ENCODE data around the gene DRD2. TPM values are rescaled to one million over a fixed set of nuclear protein-coding genes. Genes with fewer than 3 reads are reported as not detected.

DRD2 gene
- total and polyA plus RNA-seq, 9 donors, result 0.02 to 1.0 (median 0.25) TPM; not detected in 2

- Histone ChIP-seq H3K4me1 (ENCODE audit: insufficient read depth) (no peaks in the 10 kb centered on the region), H3K27me3 (no peaks in the 10 kb centered on the region), H3K9me3 (no peaks in the 10 kb centered on the region), H3K4me3 (no peak overlapping the region), H3K36me3 (no peaks in the 10 kb centered on the region), H3K27ac (no peak overlapping the region)
- TF ChIP-seq POLR2A (IDR thresholded peaks at IDR 0.05) (no peak), EP300 (IDR thresholded peaks at IDR 0.05) (no peak), CTCF (IDR thresholded peaks at IDR 0.05) (no peak)
- intact Hi-C loops (cut with DNase I), result no loop called here
- no peak for DNase-seq
- WGBS, 3 donors, result 16 to 27% (median 25%) methylated on average over 4 of the region's 4 CpGs
Observed at GRCh38 chr11:113504586-113504985, 29.4 kb upstream of the DRD2 start.

GRCh38 chr11:113504071-113504470, 28.9 kb upstream of the DRD2 start:
- no peak overlapping the region for H3K4me3 ChIP-seq
- H3K27ac ChIP-seq, result no peak overlapping the region
- intact Hi-C loops (cut with DNase I), result no loop called here
- TF ChIP-seq POLR2A (IDR thresholded peaks at IDR 0.05), result no peak
- no peak for TF ChIP-seq CTCF (IDR thresholded peaks at IDR 0.05)
- no peak for TF ChIP-seq EP300 (IDR thresholded peaks at IDR 0.05)
- no peak for DNase-seq
- no peaks in the 10 kb centered on the region for H3K4me1 ChIP-seq (ENCODE audit: insufficient read depth)
- 66 to 74% (median 69%) methylated on average over 3 of the region's 3 CpGs for WGBS, 3 donors
- H3K36me3 ChIP-seq, result no peaks in the 10 kb centered on the region
- H3K27me3 ChIP-seq, result no peaks in the 10 kb centered on the region
- no peaks in the 10 kb centered on the region for H3K9me3 ChIP-seq

GRCh38 chr11:113497066-113497910, 22.1 kb upstream of the DRD2 start:
- Histone ChIP-seq H3K4me1 (ENCODE audit: insufficient read depth) (no peaks in the 10 kb centered on the region), H3K9me3 (no peaks in the 10 kb centered on the region), H3K27me3 (no peaks in the 10 kb centered on the region), H3K36me3 (no peaks in the 10 kb centered on the region), H3K27ac (no peak overlapping the region), H3K4me3 (no peak overlapping the region)
- WGBS, 3 donors, result 75 to 84% (median 76%) methylated on average over 4 of the region's 4 CpGs
- intact Hi-C loops (cut with DNase I), result no loop called here
- no peak for DNase-seq
- TF ChIP-seq EP300 (IDR thresholded peaks at IDR 0.05) (no peak), CTCF (IDR thresholded peaks at IDR 0.05) (no peak), POLR2A (IDR thresholded peaks at IDR 0.05) (no peak)

GRCh38 chr11:113496026-113496651, 20.9 kb upstream of the DRD2 start:
- H3K27ac ChIP-seq, result no peak overlapping the region
- no peaks in the 10 kb centered on the region for H3K4me1 ChIP-seq (ENCODE audit: insufficient read depth)
- no peak for DNase-seq
- no peaks in the 10 kb centered on the region for H3K36me3 ChIP-seq
- no peaks in the 10 kb centered on the region for H3K9me3 ChIP-seq
- intact Hi-C loops (cut with DNase I), result no loop called here
- H3K4me3 ChIP-seq, result no peak overlapping the region
- TF ChIP-seq POLR2A (IDR thresholded peaks at IDR 0.05) (no peak), EP300 (IDR thresholded peaks at IDR 0.05) (no peak), CTCF (IDR thresholded peaks at IDR 0.05) (no peak)
- H3K27me3 ChIP-seq, result no peaks in the 10 kb centered on the region
- WGBS, 3 donors, result 66 to 77% (median 72%) methylated on average over 3 of the region's 3 CpGs
